Measurements from ENCODE around the gene CTNND2.
A peak's percentile ranks its signal among the peaks of the same experiment; 100 is the strongest.

CTNND2 gene

DNA sequence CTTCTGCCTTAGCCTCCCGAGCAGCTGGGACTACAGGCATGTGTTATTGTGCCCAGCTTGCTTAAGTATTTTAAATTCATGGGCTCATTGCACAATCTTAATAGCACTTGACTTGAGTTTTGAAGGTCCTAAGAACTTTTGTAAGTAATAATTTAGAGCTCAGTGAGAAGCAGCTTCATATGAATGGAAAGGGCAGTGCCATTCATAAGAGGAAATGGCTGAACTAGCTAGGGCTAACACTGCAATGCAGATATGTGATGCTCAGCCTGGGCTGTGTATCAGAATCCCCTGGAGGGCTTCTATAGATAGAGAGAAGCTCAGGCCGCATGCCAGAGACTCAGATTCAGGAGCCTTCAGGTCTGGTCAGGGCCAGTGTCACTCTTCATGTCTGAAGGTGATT is 847.7 kb downstream of the CTNND2 start:
- no peak for DNase-seq

- no peak for DNase-seq
These were observed 850.2 kb downstream of the CTNND2 start for GRCh38 chr5:11054014-11054413.

- DNase-seq, result no peak
These were observed 851.4 kb downstream of the CTNND2 start for GRCh38 chr5:11052871-11053270.

DNA sequence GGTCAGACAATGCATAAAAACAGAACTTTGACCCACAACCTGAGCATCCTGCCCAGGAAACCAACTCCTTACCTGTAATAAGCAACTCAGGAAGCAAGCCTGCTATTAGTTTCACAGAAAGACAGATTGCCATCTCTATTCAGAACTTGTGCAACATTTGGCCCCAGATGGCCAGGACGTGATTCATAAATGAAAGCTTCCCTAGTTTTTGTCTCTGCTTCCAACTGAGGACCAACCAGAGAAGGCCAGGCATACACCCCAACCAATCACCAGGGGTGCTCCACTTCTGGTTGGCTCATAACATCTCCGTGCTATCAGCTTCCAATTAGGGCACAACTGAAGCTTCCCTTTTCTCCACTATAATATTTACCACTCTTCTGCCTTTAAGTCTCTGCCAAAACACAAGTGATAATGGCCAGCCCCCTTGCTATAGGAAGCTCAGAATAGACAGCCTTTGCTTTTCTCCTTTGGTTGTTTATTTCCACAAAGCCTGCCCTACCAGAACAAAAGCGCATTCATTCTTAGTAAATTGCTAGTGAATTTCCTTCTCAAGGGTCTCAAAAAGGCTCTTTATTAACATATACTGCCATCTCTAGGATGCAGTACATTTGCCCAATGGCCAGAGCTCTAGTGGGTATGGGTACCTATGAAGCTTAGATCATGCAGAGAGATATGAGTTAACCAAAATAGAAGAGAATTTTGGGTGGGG is 853.5 kb downstream of the CTNND2 start:
- no peak for DNase-seq

- DNase-seq, result peak; percentile 44
These were observed 855.5 kb downstream of the CTNND2 start for GRCh38 chr5:11048760-11049159.

- no peak for DNase-seq
These were observed 856.6 kb downstream of the CTNND2 start for GRCh38 chr5:11047625-11048024.

GRCh38 chr5:11047030-11047429 is 857.2 kb downstream of the CTNND2 start:
- peak; percentile 11 for DNase-seq

GRCh38 chr5:11046160-11046559 is 858.1 kb downstream of the CTNND2 start:
- DNase-seq, result peak; percentile 10

DNA sequence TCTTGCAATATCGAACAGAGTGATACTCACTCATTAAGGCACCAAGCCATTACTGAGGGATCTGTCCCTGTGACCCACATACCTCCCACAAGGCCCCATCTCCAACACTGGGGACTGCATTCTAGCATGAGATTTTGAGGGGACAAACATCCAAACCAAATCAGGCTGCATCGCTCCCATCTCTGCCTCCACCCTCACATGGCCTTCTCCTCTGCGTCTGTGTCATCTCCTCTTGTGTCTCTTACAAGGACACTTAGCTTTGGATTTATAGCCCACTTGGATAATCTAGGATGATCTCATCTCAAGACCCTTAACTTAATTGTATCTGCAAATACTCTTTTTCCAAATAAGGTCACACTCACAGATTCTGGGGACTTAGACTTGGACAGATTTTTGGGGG is 858.8 kb downstream of the CTNND2 start:
- DNase-seq, result no peak

- no peak for DNase-seq
These were observed 859.7 kb downstream of the CTNND2 start for GRCh38 chr5:11044581-11044980.

- no peak for DNase-seq
These were observed 860.4 kb downstream of the CTNND2 start for GRCh38 chr5:11043881-11044280.

GRCh38 chr5:11040345-11040744 is 863.9 kb downstream of the CTNND2 start:
- DNase-seq, result no peak

GRCh38 chr5:11038772-11039171 is 865.5 kb downstream of the CTNND2 start:
- DNase-seq, result no peak

- no peak for DNase-seq
These were observed 866.3 kb downstream of the CTNND2 start for GRCh38 chr5:11037941-11038340.

- no peak for DNase-seq
These were observed 867.2 kb downstream of the CTNND2 start for GRCh38 chr5:11037080-11037479.

DNA sequence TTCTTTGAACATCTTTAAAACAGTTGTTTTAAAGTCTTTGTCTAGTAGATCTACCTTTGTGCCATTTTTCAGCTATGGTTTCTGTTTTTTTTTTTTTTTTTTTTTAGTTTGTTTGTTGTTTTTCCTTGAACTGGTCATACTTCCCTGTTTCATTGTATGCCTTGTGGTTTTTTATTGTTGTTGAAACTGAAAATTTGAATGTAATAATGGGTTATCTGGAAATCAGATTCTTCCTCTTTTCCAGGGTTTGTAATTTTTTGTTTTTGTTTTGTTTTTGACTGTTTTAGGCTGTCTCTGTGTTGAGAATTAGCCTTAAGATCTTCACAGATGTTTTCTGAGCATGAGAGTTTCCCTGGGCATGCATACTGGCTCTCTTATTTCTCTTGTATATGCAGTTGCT is 873.6 kb downstream of the CTNND2 start:
- no peak for DNase-seq

DNA sequence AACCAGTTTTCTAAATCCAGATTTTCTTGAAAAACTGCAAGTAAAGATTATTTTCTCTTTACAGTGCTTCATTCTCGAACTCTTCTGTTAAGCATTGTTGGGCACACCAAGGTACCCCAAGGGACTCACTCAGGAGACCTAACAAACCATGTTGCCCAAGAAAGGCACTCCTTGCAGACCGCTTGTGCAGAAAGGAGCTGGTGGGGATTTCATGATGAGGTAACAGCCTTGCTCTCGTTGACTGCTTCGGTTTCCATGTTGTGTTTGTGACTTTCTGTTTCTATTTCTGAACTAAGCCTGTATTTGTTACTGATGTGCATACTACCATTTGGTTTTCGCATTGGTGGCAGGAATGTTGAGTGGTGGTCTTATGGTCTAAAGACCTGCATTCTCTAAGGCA is 876.6 kb downstream of the CTNND2 start:
- no peak for DNase-seq

GRCh38 chr5:11026543-11026942 is 877.7 kb downstream of the CTNND2 start:
- DNase-seq, result no peak

- no peak for DNase-seq
These were observed 880.3 kb downstream of the CTNND2 start for GRCh38 chr5:11023945-11024344.

GRCh38 chr5:11013793-11014192 is 890.5 kb downstream of the CTNND2 start:
- no peak for DNase-seq

GRCh38 chr5:11012295-11012694 is 892.0 kb downstream of the CTNND2 start:
- no peak for DNase-seq

DNA sequence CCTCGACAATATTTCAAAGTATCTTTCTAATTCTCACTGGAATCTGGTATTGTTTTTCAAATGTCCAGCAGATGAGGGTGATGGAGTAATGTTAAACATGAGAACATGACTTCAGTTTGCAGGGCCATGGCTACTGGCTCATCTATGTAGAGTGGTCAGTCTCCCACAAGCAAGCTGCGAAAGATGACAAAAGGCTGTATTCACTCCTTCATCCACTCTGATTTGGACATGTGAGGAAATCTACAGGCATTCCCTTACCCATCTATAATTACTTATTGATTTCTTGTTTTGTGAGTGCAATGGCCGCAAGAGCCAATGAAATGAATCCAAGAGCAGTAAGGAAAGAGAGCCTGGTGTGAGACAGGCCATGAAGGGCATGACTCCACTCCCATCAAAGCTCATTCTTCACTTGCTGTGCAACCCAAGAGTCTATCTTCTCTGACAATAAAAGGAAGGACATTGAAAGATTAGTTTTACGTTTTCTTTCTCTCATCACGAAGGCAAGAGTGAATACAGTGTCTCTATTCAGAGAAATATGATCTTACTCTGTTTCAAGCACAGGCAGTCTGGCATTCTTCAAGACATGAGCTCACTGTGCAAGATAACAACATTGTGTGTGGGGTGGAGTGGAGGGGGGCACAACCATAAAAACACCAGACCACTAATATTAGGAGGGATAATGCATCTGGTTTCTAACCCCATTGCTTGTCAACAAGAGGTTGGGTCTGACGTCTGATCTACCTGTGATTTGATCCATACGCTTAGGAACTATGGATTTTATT is 893.6 kb downstream of the CTNND2 start:
- DNase-seq, result no peak

- DNase-seq, result no peak
These were observed 894.7 kb downstream of the CTNND2 start for GRCh38 chr5:11009576-11009975.

- no peak for DNase-seq
These were observed 896.9 kb downstream of the CTNND2 start for GRCh38 chr5:11007269-11007870.

Measured in DMS53 (cell line).